SJSA1 (cell line): ENCODE data around the gene CCDC63. TPM values are rescaled to one million over a fixed set of nuclear protein-coding genes. Genes with fewer than 3 reads are reported as not detected.

Experiments used
- DNase-seq, 2 experiments: peaks; one replicate each; pipeline ENCODE4 v3.0.0-alpha.2; 2015 to 2020; ENCODE audit warnings: low spot score in 2 of 2, low read depth in 1 of 2
- H3K27ac ChIP-seq: fragments of 250-450 bp; sonication (Bioruptor Pico); 2 replicates; pipeline ENCODE4 v1.5.1; 2020; ENCODE audit warnings: mild to moderate bottlenecking, moderate library complexity
- H3K27me3 ChIP-seq: fragments of 250-450 bp; sonication (Bioruptor Pico); replicated peaks from 2 replicates; pipeline ENCODE4 v1.5.1; 2020; ENCODE audit warnings: mild to moderate bottlenecking, moderate library complexity
- H3K36me3 ChIP-seq: fragments of 250-450 bp; sonication (Bioruptor Pico); 2 replicates; pipeline ENCODE4 v1.5.1; 2020; ENCODE audit warnings: mild to moderate bottlenecking
- H3K4me1 ChIP-seq: fragments of 250-450 bp; sonication (Bioruptor Pico); replicated peaks from 2 replicates; pipeline ENCODE4 v1.6.1; 2021; ENCODE audit warnings: mild to moderate bottlenecking
- H3K4me3 ChIP-seq: fragments of 250-450 bp; sonication (Bioruptor Pico); 2 replicates; pipeline ENCODE4 v1.5.1; 2020; ENCODE audit warnings: mild to moderate bottlenecking
- H3K9me3 ChIP-seq: fragments of 250-450 bp; sonication (Bioruptor Pico); replicated peaks from 2 replicates; pipeline ENCODE4 v1.5.1; 2020; ENCODE audit warnings: mild to moderate bottlenecking
- total RNA-seq: library from RNA; depleted of rRNA; stranded (reverse); fragments of >200 nt; shearing (Covaris generic); gene quantifications from 2 replicates; pipeline ENCODE4 v1.2.3, GENCODE V29; 2014; rRNA removed

The CCDC63 gene
- not detected in 2 replicates for total RNA-seq

- peak; percentile 14 to 55 for DNase-seq
- peaks cover 51% of the 10 kb centered on the region for H3K27me3 ChIP-seq
- no peak within 1 kb of the TSS for H3K27ac ChIP-seq
- no peak within 1 kb of the TSS for H3K4me3 ChIP-seq
- H3K36me3 ChIP-seq, result no peaks in the 10 kb centered on the region
- H3K9me3 ChIP-seq, result no peaks in the 10 kb centered on the region
- peaks cover 5% of the 10 kb centered on the region for H3K4me1 ChIP-seq
Measured at GRCh38 chr12:110846615-110847566, at the start of gene CCDC63. TSS of gene CCDC63 (plus strand) at chr12:110846987. CDS start at chr12:110852955, 5,968 bp downstream.

- H3K4me3 ChIP-seq, result no peak overlapping the region
- H3K4me1 ChIP-seq, result no peaks in the 10 kb centered on the region
- H3K9me3 ChIP-seq, result 0 out of 2 replicates have a peak, but pooled peaks cover 3% of the 10 kb centered on the region
- H3K27me3 ChIP-seq, result peaks cover 7% of the 10 kb centered on the region; the same call in 1 of the 2 replicates
- no peak overlapping the region for H3K27ac ChIP-seq
- DNase-seq, result no peak
- no peaks in the 10 kb centered on the region for H3K36me3 ChIP-seq
Measured at GRCh38 chr12:110798461-110798860, 48.3 kb upstream of the CCDC63 start.

- Histone ChIP-seq H3K9me3 (0 out of 2 replicates have a peak, but pooled peaks cover 3% of the 10 kb centered on the region), H3K4me1 (no peaks in the 10 kb centered on the region), H3K4me3 (no peak overlapping the region), H3K27me3 (peaks cover 7% of the 10 kb centered on the region; the same call in 1 of the 2 replicates), H3K36me3 (no peaks in the 10 kb centered on the region), H3K27ac (no peak overlapping the region)
- no peak for DNase-seq
Measured at GRCh38 chr12:110802489-110802888, 44.3 kb upstream of the CCDC63 start.

GRCh38 chr12:110804406-110804805 is 42.4 kb upstream of the CCDC63 start:
- Histone ChIP-seq H3K36me3 (no peaks in the 10 kb centered on the region), H3K27ac (no peak overlapping the region), H3K4me1 (no peaks in the 10 kb centered on the region), H3K4me3 (no peak overlapping the region), H3K27me3 (peaks cover 7% of the 10 kb centered on the region; the same call in 1 of the 2 replicates), H3K9me3 (0 out of 2 replicates have a peak, but pooled peaks cover 3% of the 10 kb centered on the region)
- DNase-seq, result no peak

- no peaks in the 10 kb centered on the region for H3K9me3 ChIP-seq
- DNase-seq, result no peak
Measured at GRCh38 chr12:110807640-110808039, 39.1 kb upstream of the CCDC63 start.

GRCh38 chr12:110809149-110809548 is 37.6 kb upstream of the CCDC63 start:
- H3K9me3 ChIP-seq, result no peaks in the 10 kb centered on the region
- H3K27me3 ChIP-seq, result peaks cover 9% of the 10 kb centered on the region; the same call in 1 of the 2 replicates
- H3K27ac ChIP-seq, result no peak overlapping the region
- H3K4me1 ChIP-seq, result no peaks in the 10 kb centered on the region
- H3K4me3 ChIP-seq, result no peak overlapping the region
- DNase-seq, result no peak
- no peaks in the 10 kb centered on the region for H3K36me3 ChIP-seq

More at GRCh38 chr12:110807640-110808039, 39.1 kb upstream of the CCDC63 start:
- no peak overlapping the region for H3K27ac ChIP-seq
- no peaks in the 10 kb centered on the region for H3K36me3 ChIP-seq
- no peaks in the 10 kb centered on the region for H3K4me1 ChIP-seq
- H3K27me3 ChIP-seq, result peaks cover 4% of the 10 kb centered on the region; the same call in 1 of the 2 replicates
- H3K4me3 ChIP-seq, result no peak overlapping the region

GRCh38 chr12:110811972-110812371 is 34.8 kb upstream of the CCDC63 start:
- peaks cover 9% of the 10 kb centered on the region; the same call in 1 of the 2 replicates for H3K27me3 ChIP-seq
- no peak for DNase-seq
- H3K36me3 ChIP-seq, result no peaks in the 10 kb centered on the region
- H3K4me1 ChIP-seq, result no peaks in the 10 kb centered on the region
- H3K4me3 ChIP-seq, result no peak overlapping the region
- no peak overlapping the region for H3K27ac ChIP-seq
- H3K9me3 ChIP-seq, result no peaks in the 10 kb centered on the region

GRCh38 chr12:110813285-110813684 is 33.5 kb upstream of the CCDC63 start:
- H3K27me3 ChIP-seq, result peaks cover 9% of the 10 kb centered on the region; the same call in 1 of the 2 replicates
- H3K4me3 ChIP-seq, result no peak overlapping the region
- H3K27ac ChIP-seq, result no peak overlapping the region
- H3K36me3 ChIP-seq, result no peaks in the 10 kb centered on the region
- no peaks in the 10 kb centered on the region for H3K9me3 ChIP-seq
- no peak for DNase-seq
- H3K4me1 ChIP-seq, result no peaks in the 10 kb centered on the region

- no peak for DNase-seq
- no peak overlapping the region for H3K4me3 ChIP-seq
Measured at GRCh38 chr12:110813756-110814155, 33.0 kb upstream of the CCDC63 start.

GRCh38 chr12:110816248-110816647 is 30.5 kb upstream of the CCDC63 start:
- DNase-seq, result no peak
- no peaks in the 10 kb centered on the region for H3K4me1 ChIP-seq

More at GRCh38 chr12:110813756-110814155, 33.0 kb upstream of the CCDC63 start:
- Histone ChIP-seq H3K4me1 (no peaks in the 10 kb centered on the region), H3K9me3 (no peaks in the 10 kb centered on the region), H3K36me3 (no peaks in the 10 kb centered on the region), H3K27ac (no peak overlapping the region), H3K27me3 (peaks cover 9% of the 10 kb centered on the region; the same call in 1 of the 2 replicates)

GRCh38 chr12:110816779-110817178 is 30.0 kb upstream of the CCDC63 start:
- no peak for DNase-seq

More at GRCh38 chr12:110816248-110816647, 30.5 kb upstream of the CCDC63 start:
- Histone ChIP-seq H3K27me3 (peaks cover 9% of the 10 kb centered on the region; the same call in 1 of the 2 replicates), H3K36me3 (no peaks in the 10 kb centered on the region), H3K4me3 (no peak overlapping the region), H3K27ac (no peak overlapping the region), H3K9me3 (no peaks in the 10 kb centered on the region)

GRCh38 chr12:110818511-110818910 is 28.3 kb upstream of the CCDC63 start:
- Histone ChIP-seq H3K27me3 (no peaks in the 10 kb centered on the region; the same call in 1 of the 2 replicates), H3K9me3 (no peaks in the 10 kb centered on the region), H3K4me3 (no peak overlapping the region), H3K27ac (no peak overlapping the region), H3K4me1 (no peaks in the 10 kb centered on the region), H3K36me3 (no peaks in the 10 kb centered on the region)
- no peak for DNase-seq

More at GRCh38 chr12:110816779-110817178, 30.0 kb upstream of the CCDC63 start:
- H3K27ac ChIP-seq, result no peak overlapping the region
- H3K4me1 ChIP-seq, result no peaks in the 10 kb centered on the region
- H3K9me3 ChIP-seq, result no peaks in the 10 kb centered on the region
- no peak overlapping the region for H3K4me3 ChIP-seq
- H3K36me3 ChIP-seq, result no peaks in the 10 kb centered on the region
- peaks cover 5% of the 10 kb centered on the region; the same call in 1 of the 2 replicates for H3K27me3 ChIP-seq

GRCh38 chr12:110819150-110819549 is 27.6 kb upstream of the CCDC63 start:
- no peaks in the 10 kb centered on the region for H3K36me3 ChIP-seq

GRCh38 chr12:110819646-110820045 is 27.1 kb upstream of the CCDC63 start:
- H3K36me3 ChIP-seq, result no peaks in the 10 kb centered on the region
- H3K4me3 ChIP-seq, result no peak overlapping the region
- H3K4me1 ChIP-seq, result no peaks in the 10 kb centered on the region
- no peak for DNase-seq
- no peak overlapping the region for H3K27ac ChIP-seq
- no peaks in the 10 kb centered on the region for H3K9me3 ChIP-seq
- H3K27me3 ChIP-seq, result no peaks in the 10 kb centered on the region; the same call in 1 of the 2 replicates

More at GRCh38 chr12:110819150-110819549, 27.6 kb upstream of the CCDC63 start:
- H3K4me1 ChIP-seq, result no peaks in the 10 kb centered on the region
- H3K27ac ChIP-seq, result no peak overlapping the region
- no peaks in the 10 kb centered on the region; the same call in 1 of the 2 replicates for H3K27me3 ChIP-seq
- H3K9me3 ChIP-seq, result no peaks in the 10 kb centered on the region
- DNase-seq, result no peak
- H3K4me3 ChIP-seq, result no peak overlapping the region
